HG03095 (cell line): ENCODE data around the gene ATXN1.
A peak's percentile ranks its signal among the peaks of the same experiment; 100 is the strongest.
"Not testable (repeated sequence)": the region's sequence is repeated elsewhere in the genome, so short reads cannot be mapped to it uniquely, and the experiment has no call there.

Experiments used
- ATAC-seq: cut with Tn5 transposase; IDR thresholded peaks from one replicate; pipeline ENCODE4 v1.9.1; 2021; ENCODE audit warnings: moderate library complexity; ENCODE audit not compliant: unreplicated experiment

ATXN1 gene

GRCh38 chr6:16431106-16431505 lies 330.2 kb downstream of the ATXN1 start:
- ATAC-seq: no peak

- no peak for ATAC-seq
Observed at GRCh38 chr6:16430391-16431089, 330.7 kb downstream of the ATXN1 start.

GRCh38 chr6:16429669-16430068 lies 331.6 kb downstream of the ATXN1 start:
- no peak for ATAC-seq

GRCh38 chr6:16427124-16427523 lies 334.1 kb downstream of the ATXN1 start:
- no peak for ATAC-seq

- ATAC-seq: no peak
Observed at GRCh38 chr6:16425881-16426615, 335.2 kb downstream of the ATXN1 start.

GRCh38 chr6:16421462-16421960 lies 339.7 kb downstream of the ATXN1 start:
- ATAC-seq: peak; percentile 22

- peak; percentile 66 for ATAC-seq
Observed at GRCh38 chr6:16420715-16421461, 340.4 kb downstream of the ATXN1 start.

GRCh38 chr6:16420337-16420714 lies 340.9 kb downstream of the ATXN1 start:
- ATAC-seq: peak; percentile 8

GRCh38 chr6:16419636-16420336 lies 341.5 kb downstream of the ATXN1 start:
- peak; percentile 55 for ATAC-seq

- no peak for ATAC-seq
Observed at GRCh38 chr6:16418151-16418550, 343.1 kb downstream of the ATXN1 start.

GRCh38 chr6:16415677-16416076 lies 345.6 kb downstream of the ATXN1 start:
- ATAC-seq: no peak

GRCh38 chr6:16414205-16414604 lies 347.1 kb downstream of the ATXN1 start:
- ATAC-seq: peak; percentile 53

GRCh38 chr6:16413399-16413798 lies 347.9 kb downstream of the ATXN1 start:
- peak; percentile 39 for ATAC-seq

GRCh38 chr6:16412982-16413381 lies 348.3 kb downstream of the ATXN1 start:
- ATAC-seq: no peak

- ATAC-seq: no peak
Observed at GRCh38 chr6:16412171-16412570, 349.1 kb downstream of the ATXN1 start.

- peak; percentile 40 for ATAC-seq
Observed at GRCh38 chr6:16409531-16410441, 351.5 kb downstream of the ATXN1 start.

GRCh38 chr6:16408766-16409165 lies 352.5 kb downstream of the ATXN1 start:
- ATAC-seq: no peak

GRCh38 chr6:16406966-16407365 lies 354.3 kb downstream of the ATXN1 start:
- ATAC-seq: no peak

GRCh38 chr6:16406538-16406937 lies 354.7 kb downstream of the ATXN1 start:
- not testable (repeated sequence) for ATAC-seq

GRCh38 chr6:16405375-16405774 lies 355.9 kb downstream of the ATXN1 start:
- no peak for ATAC-seq
